Measurements from ENCODE around the gene C9orf43.

GRCh38 chr9:113370806-113371325 is 39.7 kb upstream of the C9orf43 start:
- TF ChIP-seq, protein P1, sequence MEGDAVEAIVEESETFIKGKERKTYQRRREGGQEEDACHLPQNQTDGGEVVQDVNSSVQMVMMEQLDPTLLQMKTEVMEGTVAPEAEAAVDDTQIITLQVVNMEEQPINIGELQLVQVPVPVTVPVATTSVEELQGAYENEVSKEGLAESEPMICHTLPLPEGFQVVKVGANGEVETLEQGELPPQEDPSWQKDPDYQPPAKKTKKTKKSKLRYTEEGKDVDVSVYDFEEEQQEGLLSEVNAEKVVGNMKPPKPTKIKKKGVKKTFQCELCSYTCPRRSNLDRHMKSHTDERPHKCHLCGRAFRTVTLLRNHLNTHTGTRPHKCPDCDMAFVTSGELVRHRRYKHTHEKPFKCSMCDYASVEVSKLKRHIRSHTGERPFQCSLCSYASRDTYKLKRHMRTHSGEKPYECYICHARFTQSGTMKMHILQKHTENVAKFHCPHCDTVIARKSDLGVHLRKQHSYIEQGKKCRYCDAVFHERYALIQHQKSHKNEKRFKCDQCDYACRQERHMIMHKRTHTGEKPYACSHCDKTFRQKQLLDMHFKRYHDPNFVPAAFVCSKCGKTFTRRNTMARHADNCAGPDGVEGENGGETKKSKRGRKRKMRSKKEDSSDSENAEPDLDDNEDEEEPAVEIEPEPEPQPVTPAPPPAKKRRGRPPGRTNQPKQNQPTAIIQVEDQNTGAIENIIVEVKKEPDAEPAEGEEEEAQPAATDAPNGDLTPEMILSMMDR (IDR thresholded peaks at IDR 0.05), result no peak
- TF ChIP-seq POLR2A (IDR thresholded peaks at IDR 0.05), result peak in 1 of 2 donors; percentile 23
